ENCODE results near the gene UMODL1. TPM values are rescaled to one million over a fixed set of nuclear protein-coding genes. Genes with fewer than 3 reads are reported as not detected.

UMODL1 gene
- total and polyA plus RNA-seq, 2 donors from 2014 or later, result 0.39 TPM; not detected in 1

DNA sequence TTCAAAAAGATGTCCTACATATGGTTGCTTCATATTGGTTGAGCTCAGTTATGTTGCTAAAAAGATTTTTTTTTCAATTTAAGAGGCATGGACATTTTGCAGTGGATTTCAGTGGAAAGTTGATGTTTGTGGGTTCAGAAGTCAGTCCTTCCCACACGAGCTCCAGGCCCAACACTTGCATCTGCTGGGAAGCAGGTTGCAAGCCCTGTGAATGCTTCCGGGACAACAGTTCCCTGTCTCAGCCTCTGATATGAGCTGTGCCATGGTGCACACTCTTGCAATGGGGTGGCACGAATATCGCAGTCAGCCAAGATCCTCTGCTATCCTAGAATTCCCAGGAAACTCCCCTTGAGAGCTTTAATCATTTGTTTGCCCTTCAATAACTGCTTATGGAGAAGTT, 117.5 kb downstream of the UMODL1 start:
- H3K27ac ChIP-seq (ENCODE audit: low read depth in 2 of 2, low read length in 2 of 2), result no peak overlapping the region
- FAIRE-seq, result no peak

DNA sequence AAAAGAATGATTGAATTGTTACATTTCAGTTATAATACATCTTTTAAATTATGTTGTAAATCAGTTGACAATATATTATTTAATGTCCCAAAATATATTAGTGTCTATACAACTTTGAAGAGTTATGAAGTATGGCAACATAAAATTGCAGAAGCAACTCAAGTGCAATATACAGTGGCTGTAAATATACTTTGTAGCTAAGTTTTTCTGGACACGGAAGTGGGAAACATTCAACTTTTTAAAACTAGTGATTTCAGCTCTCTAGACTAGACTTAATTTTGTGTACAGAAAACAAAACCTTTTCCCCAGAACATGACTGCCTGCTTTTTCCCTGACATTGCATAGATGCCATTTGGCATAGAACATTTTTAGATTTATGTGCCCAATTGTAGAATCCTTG, 118.3 kb downstream of the UMODL1 start:
- peaks cover 0 to 3% (median 2%) of the 10 kb centered on the region in 3 donors for H3K4me1 ChIP-seq (ENCODE audit: control insufficient read depth in 2 of 3, insufficient read depth in 2 of 3, low read depth in 1 of 3, low read length in 3 of 3)
- H3K27ac ChIP-seq (ENCODE audit: low read depth in 2 of 2, low read length in 2 of 2), result no peak overlapping the region
- no peaks in the 10 kb centered on the region for H3K27me3 ChIP-seq (ENCODE audit: control insufficient read depth, insufficient read depth, low read length)
- TF ChIP-seq, protein P1, sequence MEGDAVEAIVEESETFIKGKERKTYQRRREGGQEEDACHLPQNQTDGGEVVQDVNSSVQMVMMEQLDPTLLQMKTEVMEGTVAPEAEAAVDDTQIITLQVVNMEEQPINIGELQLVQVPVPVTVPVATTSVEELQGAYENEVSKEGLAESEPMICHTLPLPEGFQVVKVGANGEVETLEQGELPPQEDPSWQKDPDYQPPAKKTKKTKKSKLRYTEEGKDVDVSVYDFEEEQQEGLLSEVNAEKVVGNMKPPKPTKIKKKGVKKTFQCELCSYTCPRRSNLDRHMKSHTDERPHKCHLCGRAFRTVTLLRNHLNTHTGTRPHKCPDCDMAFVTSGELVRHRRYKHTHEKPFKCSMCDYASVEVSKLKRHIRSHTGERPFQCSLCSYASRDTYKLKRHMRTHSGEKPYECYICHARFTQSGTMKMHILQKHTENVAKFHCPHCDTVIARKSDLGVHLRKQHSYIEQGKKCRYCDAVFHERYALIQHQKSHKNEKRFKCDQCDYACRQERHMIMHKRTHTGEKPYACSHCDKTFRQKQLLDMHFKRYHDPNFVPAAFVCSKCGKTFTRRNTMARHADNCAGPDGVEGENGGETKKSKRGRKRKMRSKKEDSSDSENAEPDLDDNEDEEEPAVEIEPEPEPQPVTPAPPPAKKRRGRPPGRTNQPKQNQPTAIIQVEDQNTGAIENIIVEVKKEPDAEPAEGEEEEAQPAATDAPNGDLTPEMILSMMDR (IDR thresholded peaks at IDR 0.05; ENCODE audit: borderline replicate concordance, extremely low read depth, insufficient read depth), result no peak
- intact Hi-C loops (cut with DNase I), result no loop called here
- FAIRE-seq (no peak), DNase-seq (no peak)
- no peaks in the 10 kb centered on the region for H3K36me3 ChIP-seq (ENCODE audit: control insufficient read depth in 2 of 3, insufficient read depth in 3 of 3, low read length in 3 of 3)
- no peaks in the 10 kb centered on the region for H3K9me3 ChIP-seq (ENCODE audit: control insufficient read depth in 2 of 3, insufficient read depth in 1 of 3, low read length in 3 of 3)
- no peak overlapping the region for H3K4me3 ChIP-seq (ENCODE audit: low read length in 3 of 3)
- H3K9ac ChIP-seq (ENCODE audit: low read length in 3 of 3), result no peak overlapping the region

More for the DNA sequence above, 117.5 kb downstream of the UMODL1 start:
- Histone ChIP-seq H3K4me1 (ENCODE audit: control insufficient read depth in 2 of 3, insufficient read depth in 2 of 3, low read depth in 1 of 3, low read length in 3 of 3) (peaks cover 0 to 3% (median 2%) of the 10 kb centered on the region in 3 donors), H3K36me3 (ENCODE audit: control insufficient read depth in 2 of 3, insufficient read depth in 3 of 3, low read length in 3 of 3) (no peaks in the 10 kb centered on the region), H3K27me3 (ENCODE audit: control insufficient read depth, insufficient read depth, low read length) (no peaks in the 10 kb centered on the region), H3K4me3 (ENCODE audit: low read length in 3 of 3) (no peak overlapping the region), H3K9ac (ENCODE audit: low read length in 3 of 3) (no peak overlapping the region), H3K9me3 (ENCODE audit: control insufficient read depth in 2 of 3, insufficient read depth in 1 of 3, low read length in 3 of 3) (no peaks in the 10 kb centered on the region)
- TF ChIP-seq, protein P1 (IDR thresholded peaks at IDR 0.05; ENCODE audit: borderline replicate concordance, extremely low read depth, insufficient read depth), result no peak
- no peak for DNase-seq
- intact Hi-C loops (cut with DNase I), result no loop called here

DNA sequence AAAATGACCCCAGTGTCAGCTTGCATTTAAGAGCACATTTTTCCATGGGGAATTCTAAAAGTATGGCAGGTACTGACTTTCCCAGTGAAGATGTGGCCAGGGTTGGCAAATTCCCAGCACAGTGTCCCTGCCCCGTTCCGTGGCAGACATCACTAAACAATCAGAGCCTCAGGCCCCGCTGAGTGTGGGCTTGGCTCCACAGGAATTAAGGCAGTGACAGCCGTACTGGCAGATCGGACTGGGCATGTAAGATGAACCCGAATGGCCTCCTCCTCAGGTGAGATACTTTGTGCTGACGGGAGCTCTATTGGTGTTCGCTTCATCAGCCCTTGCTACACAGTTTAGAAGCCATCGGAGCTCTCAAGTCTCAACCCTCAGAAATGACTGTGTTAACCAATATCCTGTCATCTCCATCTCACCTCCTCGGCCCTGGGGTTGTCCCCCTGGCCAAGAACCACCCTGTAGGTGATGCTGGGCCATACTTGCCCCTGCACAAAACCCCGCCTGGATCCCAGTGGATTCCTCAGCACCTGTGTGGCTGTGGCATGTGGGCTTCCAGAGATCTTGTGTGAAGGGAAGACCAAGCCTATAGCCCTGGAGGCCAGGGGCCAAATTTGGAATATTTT, 118.9 kb downstream of the UMODL1 start:
- Histone ChIP-seq H3K27ac (ENCODE audit: low read depth in 2 of 2, low read length in 2 of 2) (no peak overlapping the region), H3K27me3 (ENCODE audit: control insufficient read depth, insufficient read depth, low read length) (no peaks in the 10 kb centered on the region), H3K9ac (ENCODE audit: low read length in 3 of 3) (no peak overlapping the region), H3K9me3 (ENCODE audit: control insufficient read depth in 2 of 3, insufficient read depth in 1 of 3, low read length in 3 of 3) (no peaks in the 10 kb centered on the region), H3K4me1 (ENCODE audit: control insufficient read depth in 2 of 3, insufficient read depth in 2 of 3, low read depth in 1 of 3, low read length in 3 of 3) (peaks cover 0 to 3% (median 2%) of the 10 kb centered on the region in 3 donors), H3K36me3 (ENCODE audit: control insufficient read depth in 2 of 3, insufficient read depth in 3 of 3, low read length in 3 of 3) (no peaks in the 10 kb centered on the region), H3K4me3 (ENCODE audit: low read length in 3 of 3) (no peak overlapping the region)
- FAIRE-seq (no peak), DNase-seq (no peak)
- TF ChIP-seq, protein P1 (IDR thresholded peaks at IDR 0.05; ENCODE audit: borderline replicate concordance, extremely low read depth, insufficient read depth), result no peak
- intact Hi-C loops (cut with DNase I), result no loop called here

DNA sequence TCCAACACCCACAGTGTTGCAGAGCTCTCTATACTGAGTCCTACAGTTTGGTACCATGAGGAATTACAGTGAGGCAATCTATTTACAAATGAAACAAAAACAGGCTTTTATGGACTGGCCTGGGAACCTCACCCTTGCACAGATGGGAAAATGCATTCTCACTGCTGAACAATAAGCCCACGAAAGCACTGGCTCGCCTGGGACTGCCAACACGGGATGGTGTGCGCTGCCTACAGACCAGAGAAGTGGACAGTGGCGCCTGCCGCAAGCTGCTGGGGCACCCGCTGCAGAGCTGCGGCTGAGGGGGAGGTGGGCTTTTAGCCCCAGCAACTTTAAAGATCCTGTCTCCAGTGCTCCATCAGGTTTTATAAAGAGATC, 119.4 kb downstream of the UMODL1 start:
- TF ChIP-seq, protein P1 (IDR thresholded peaks at IDR 0.05; ENCODE audit: borderline replicate concordance, extremely low read depth, insufficient read depth), result no peak
- H3K36me3 ChIP-seq (ENCODE audit: control insufficient read depth in 2 of 3, insufficient read depth in 3 of 3, low read length in 3 of 3), result no peaks in the 10 kb centered on the region
- DNase-seq (no peak), FAIRE-seq (no peak)
- H3K9ac ChIP-seq (ENCODE audit: low read length in 3 of 3), result no peak overlapping the region
- H3K27ac ChIP-seq (ENCODE audit: low read depth in 2 of 2, low read length in 2 of 2), result no peak overlapping the region
- peaks cover 0 to 3% (median 2%) of the 10 kb centered on the region in 3 donors for H3K4me1 ChIP-seq (ENCODE audit: control insufficient read depth in 2 of 3, insufficient read depth in 2 of 3, low read depth in 1 of 3, low read length in 3 of 3)
- intact Hi-C loops (cut with DNase I), result no loop called here
- no peak overlapping the region for H3K4me3 ChIP-seq (ENCODE audit: low read length in 3 of 3)
- no peaks in the 10 kb centered on the region for H3K9me3 ChIP-seq (ENCODE audit: control insufficient read depth in 2 of 3, insufficient read depth in 1 of 3, low read length in 3 of 3)
- no peaks in the 10 kb centered on the region for H3K27me3 ChIP-seq (ENCODE audit: control insufficient read depth, insufficient read depth, low read length)

Data from kidney (tissue), 14 donors.